ENCODE data around the gene MPV17L2. TPM values are rescaled to one million over a fixed set of nuclear protein-coding genes. Genes with fewer than 3 reads are reported as not detected.
A peak's percentile ranks its signal among the peaks of the same experiment; 100 is the strongest.

MPV17L2 gene
- polyA plus RNA-seq, 2 of the 4 experiments (the other 2 are of a cell fraction) = 8.3 to 13.9 TPM

DNA sequence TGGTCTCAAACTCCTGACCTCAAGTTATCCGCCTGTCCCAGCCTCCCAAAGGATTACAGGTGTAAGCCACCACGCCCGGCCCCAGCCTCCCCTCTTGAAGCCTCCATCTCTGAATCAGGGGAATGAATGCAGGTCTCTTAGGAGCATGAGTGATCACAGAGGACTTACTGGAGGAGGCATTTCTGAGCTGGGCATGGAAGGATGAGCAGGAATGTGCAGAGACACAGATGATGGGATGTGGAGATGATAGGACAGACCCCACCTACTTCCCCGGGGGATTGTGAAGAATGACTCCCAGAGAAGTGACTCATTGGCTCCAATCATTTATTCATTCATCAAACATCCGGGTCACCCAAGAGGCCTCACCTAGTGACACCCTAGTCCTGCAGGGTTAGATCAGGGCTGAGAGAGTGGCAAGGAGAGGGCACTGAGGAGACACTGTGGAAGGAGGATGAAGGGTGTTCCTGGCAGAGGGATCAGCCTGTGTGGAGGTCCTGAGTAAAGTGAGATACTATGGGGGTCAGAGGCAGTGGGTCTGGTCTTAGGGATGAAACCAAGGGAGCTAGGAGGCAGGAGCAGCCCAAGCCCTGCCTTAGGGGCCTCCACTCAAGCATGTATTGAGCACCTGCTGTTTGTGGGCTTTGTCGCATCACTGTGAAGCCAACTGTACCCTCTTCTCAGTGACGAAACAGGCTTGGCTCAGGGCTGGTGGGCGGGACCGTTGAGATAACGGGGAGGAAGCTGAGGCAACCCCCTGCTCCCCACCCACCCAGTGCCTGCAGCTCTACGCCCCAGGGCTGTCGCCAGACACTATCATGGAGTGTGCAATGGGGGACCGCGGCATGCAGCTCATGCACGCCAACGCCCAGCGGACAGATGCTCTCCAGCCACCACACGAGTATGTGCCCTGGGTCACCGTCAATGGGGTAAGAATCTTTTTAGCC, 16.4 kb upstream of the MPV17L2 start:
- Histone ChIP-seq H3K27ac (no peak overlapping the region), H3K4me1 (peaks cover 4% of the 10 kb centered on the region; the same call in 1 of the 3 replicates), H3K4me3 (no peak overlapping the region), H3K9me3 (no peaks in the 10 kb centered on the region), H3K4me2 (no peak overlapping the region)
- no peak for DNase-seq (ENCODE audit: low read depth in 1 of 2, low spot score in 1 of 2)
- ChIA-PET CTCF (interaction anchor here (0.9 to 2.0 kb wide), 4 partner anchors 10 to 75 kb away, joined by 3 to 10 read pairs (median 6); no protein-coding TSS in a partner anchor), POLR2A (interaction anchor here (1.0 kb wide), 1 partner anchor 16 kb away, joined by 4 read pairs; the partner anchor contains the start of gene MPV17L2)
- ATAC-seq = no peak
- WGBS (ENCODE audit: missing lambda C conversion rate) = 81% methylated on average over 14 of the region's 19 CpGs
- TF ChIP-seq NPAS2 (CRISPR knock-in tag; IDR thresholded peaks at IDR 0.05; ENCODE audit: borderline replicate concordance) (no peak), ESRRA (IDR thresholded peaks at IDR 0.05; ENCODE audit: borderline replicate concordance, low read length) (no peak), RFX5 (IDR thresholded peaks at IDR 0.05) (no peak), ZFP36 (IDR thresholded peaks at IDR 0.05; ENCODE audit: borderline replicate concordance, partially characterized antibody) (peak; percentile 53)
- FAIRE-seq = no peak

DNA sequence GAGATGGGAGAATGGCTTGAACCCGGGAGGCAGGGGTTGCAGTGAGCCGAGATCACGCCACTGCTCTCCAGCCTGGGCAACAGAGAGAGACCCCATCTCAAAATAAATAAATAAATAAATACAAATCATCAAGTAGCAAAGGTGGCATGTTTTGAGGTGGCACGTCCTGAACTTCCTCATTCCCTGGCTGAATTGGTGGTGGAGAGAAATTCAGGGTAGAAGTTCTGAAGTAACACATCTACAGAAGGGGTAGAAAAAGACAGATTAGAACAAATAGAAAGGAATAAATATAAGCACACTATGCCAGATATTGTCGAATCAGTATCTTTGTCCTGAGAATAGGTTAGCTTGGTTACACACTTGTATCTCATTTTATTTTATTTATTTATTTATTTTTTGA, 13.1 kb upstream of the MPV17L2 start:
- CTCF ChIA-PET = interaction anchor here (1.2 to 1.8 kb wide), 4 partner anchors 9 to 72 kb away, joined by 3 to 5 read pairs (median 3); no protein-coding TSS in a partner anchor
- no peak for DNase-seq (ENCODE audit: low read depth in 1 of 2, low spot score in 1 of 2)
- Histone ChIP-seq H3K4me2 (no peak overlapping the region), H3K27ac (no peak overlapping the region), H3K9me3 (no peaks in the 10 kb centered on the region), H3K4me3 (no peak overlapping the region), H3K4me1 (no peaks in the 10 kb centered on the region)
- FAIRE-seq = no peak
- no peak for TF ChIP-seq SMC3 (IDR thresholded peaks at IDR 0.05)
- no peak for TF ChIP-seq TFCP2L1 (CRISPR knock-in tag; IDR thresholded peaks at IDR 0.05)
- TF ChIP-seq, protein P1, sequence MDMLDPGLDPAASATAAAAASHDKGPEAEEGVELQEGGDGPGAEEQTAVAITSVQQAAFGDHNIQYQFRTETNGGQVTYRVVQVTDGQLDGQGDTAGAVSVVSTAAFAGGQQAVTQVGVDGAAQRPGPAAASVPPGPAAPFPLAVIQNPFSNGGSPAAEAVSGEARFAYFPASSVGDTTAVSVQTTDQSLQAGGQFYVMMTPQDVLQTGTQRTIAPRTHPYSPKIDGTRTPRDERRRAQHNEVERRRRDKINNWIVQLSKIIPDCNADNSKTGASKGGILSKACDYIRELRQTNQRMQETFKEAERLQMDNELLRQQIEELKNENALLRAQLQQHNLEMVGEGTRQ (IDR thresholded peaks at IDR 0.05) = no peak
- TF ChIP-seq PHF8 (IDR thresholded peaks at IDR 0.05; ENCODE audit: borderline replicate concordance, low read depth) = no peak
- TF ChIP-seq CBX8 (IDR thresholded peaks at IDR 0.05) = no peak
- no peak for TF ChIP-seq NR3C1 (IDR thresholded peaks at IDR 0.05)
- TF ChIP-seq CHD4 (IDR thresholded peaks at IDR 0.05; ENCODE audit: borderline replicate concordance) = no peak
- TF ChIP-seq MAZ (IDR thresholded peaks at IDR 0.05; ENCODE audit: borderline replicate concordance, low read depth, low read length) = no peak
- TF ChIP-seq EHF (CRISPR knock-in tag; IDR thresholded peaks at IDR 0.05) = no peak
- no peak for TF ChIP-seq SREBF2 (IDR thresholded peaks at IDR 0.05)
- TF ChIP-seq RCOR1 (IDR thresholded peaks at IDR 0.05; ENCODE audit: low read depth, low read length) = no peak
- no peak for TF ChIP-seq RARB (CRISPR knock-in tag; IDR thresholded peaks at IDR 0.05)
- TF ChIP-seq, protein P2, sequence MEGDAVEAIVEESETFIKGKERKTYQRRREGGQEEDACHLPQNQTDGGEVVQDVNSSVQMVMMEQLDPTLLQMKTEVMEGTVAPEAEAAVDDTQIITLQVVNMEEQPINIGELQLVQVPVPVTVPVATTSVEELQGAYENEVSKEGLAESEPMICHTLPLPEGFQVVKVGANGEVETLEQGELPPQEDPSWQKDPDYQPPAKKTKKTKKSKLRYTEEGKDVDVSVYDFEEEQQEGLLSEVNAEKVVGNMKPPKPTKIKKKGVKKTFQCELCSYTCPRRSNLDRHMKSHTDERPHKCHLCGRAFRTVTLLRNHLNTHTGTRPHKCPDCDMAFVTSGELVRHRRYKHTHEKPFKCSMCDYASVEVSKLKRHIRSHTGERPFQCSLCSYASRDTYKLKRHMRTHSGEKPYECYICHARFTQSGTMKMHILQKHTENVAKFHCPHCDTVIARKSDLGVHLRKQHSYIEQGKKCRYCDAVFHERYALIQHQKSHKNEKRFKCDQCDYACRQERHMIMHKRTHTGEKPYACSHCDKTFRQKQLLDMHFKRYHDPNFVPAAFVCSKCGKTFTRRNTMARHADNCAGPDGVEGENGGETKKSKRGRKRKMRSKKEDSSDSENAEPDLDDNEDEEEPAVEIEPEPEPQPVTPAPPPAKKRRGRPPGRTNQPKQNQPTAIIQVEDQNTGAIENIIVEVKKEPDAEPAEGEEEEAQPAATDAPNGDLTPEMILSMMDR (IDR thresholded peaks at IDR 0.05) = no peak
- no peak for TF ChIP-seq EHMT2 (IDR thresholded peaks at IDR 0.05; ENCODE audit: low read depth)
- TF ChIP-seq JUNB (IDR thresholded peaks at IDR 0.05) = no peak
- TF ChIP-seq, protein P3, sequence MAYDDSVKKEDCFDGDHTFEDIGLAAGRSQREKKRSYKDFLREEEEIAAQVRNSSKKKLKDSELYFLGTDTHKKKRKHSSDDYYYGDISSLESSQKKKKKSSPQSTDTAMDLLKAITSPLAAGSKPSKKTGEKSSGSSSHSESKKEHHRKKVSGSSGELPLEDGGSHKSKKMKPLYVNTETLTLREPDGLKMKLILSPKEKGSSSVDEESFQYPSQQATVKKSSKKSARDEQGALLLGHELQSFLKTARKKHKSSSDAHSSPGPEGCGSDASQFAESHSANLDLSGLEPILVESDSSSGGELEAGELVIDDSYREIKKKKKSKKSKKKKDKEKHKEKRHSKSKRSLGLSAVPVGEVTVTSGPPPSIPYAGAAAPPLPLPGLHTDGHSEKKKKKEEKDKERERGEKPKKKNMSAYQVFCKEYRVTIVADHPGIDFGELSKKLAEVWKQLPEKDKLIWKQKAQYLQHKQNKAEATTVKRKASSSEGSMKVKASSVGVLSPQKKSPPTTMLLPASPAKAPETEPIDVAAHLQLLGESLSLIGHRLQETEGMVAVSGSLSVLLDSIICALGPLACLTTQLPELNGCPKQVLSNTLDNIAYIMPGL (CRISPR knock-in tag; IDR thresholded peaks at IDR 0.05; ENCODE audit: borderline replicate concordance) = no peak
- no peak for ATAC-seq
- 77% methylated on average over 5 of the region's 5 CpGs for WGBS (ENCODE audit: missing lambda C conversion rate)
- POLR2A ChIA-PET = interaction anchor here (0.6 kb wide), 1 partner anchor 40 kb away, joined by 3 read pairs; no protein-coding TSS in a partner anchor

Data from A549 (cell line).